CD4-positive, alpha-beta memory T cell (primary cell): ENCODE measurements around the gene NAALADL2. TPM values are rescaled to one million over a fixed set of nuclear protein-coding genes. Genes with fewer than 3 reads are reported as not detected.

Source experiments
- CTCF ChIA-PET: fragments of 350-600 bp; sonication (Branson Sonifier 250); formaldehyde crosslinking; loops from one replicate; lab custom pipeline; 2021; ENCODE audit warnings: inconsistent platforms; ENCODE audit not compliant: partially characterized antibody; lab: Charles Lee
- POLR2A ChIA-PET: fragments of 350-600 bp; sonication (Branson Sonifier 250); formaldehyde crosslinking; loops from one replicate; lab custom pipeline; 2021; ENCODE audit not compliant: partially characterized antibody; lab: Charles Lee
- DNase-seq, 5 donors: peaks; one replicate each; pipeline versions ENCODE4 v3.0.0 to v3.0.0-alpha.2; 2020 to 2022; ENCODE audit warnings: mixed read lengths in 1 of 5
- H3K27ac ChIP-seq: one replicate; pipeline ENCODE4 v1.7.0; 2013; ENCODE audit warnings: low read depth, low read length
- H3K27me3 ChIP-seq: 2 replicates; pipeline ENCODE4 v1.7.0; 2013; ENCODE audit warnings: mild to moderate bottlenecking, low read length, moderate library complexity; ENCODE audit not compliant: insufficient read depth
- H3K36me3 ChIP-seq: 2 replicates; pipeline ENCODE4 v1.7.0; 2013; ENCODE audit warnings: mild to moderate bottlenecking, low read length, moderate library complexity; ENCODE audit not compliant: insufficient read depth
- H3K4me1 ChIP-seq: 2 replicates; pipeline ENCODE4 v1.7.0; 2013; ENCODE audit warnings: mild to moderate bottlenecking, low read length, moderate library complexity; ENCODE audit not compliant: insufficient read depth
- H3K4me3 ChIP-seq, 2 donors: one replicate each; pipeline ENCODE4 v1.7.0; 2013; ENCODE audit warnings: low read length in 2 of 2, mild to moderate bottlenecking in 1 of 2
- H3K9me3 ChIP-seq, 2 donors: one replicate each; pipeline ENCODE4 v1.7.0; 2013; ENCODE audit warnings: low read length in 2 of 2, control low read depth in 1 of 2; ENCODE audit not compliant: control insufficient read depth in 1 of 2
- H3K27ac Mint-ChIP-seq, 7 donors: one replicate each; pipeline ENCODE4 v1.8.0; 2020 to 2021; ENCODE audit warnings: mixed read lengths in 7 of 7, mild to moderate bottlenecking in 6 of 7, inconsistent platforms in 3 of 7, moderate library complexity in 3 of 7
- H3K27me3 Mint-ChIP-seq, 2 donors: one replicate each; pipeline ENCODE4 v1.8.0; 2020 to 2021; ENCODE audit warnings: mixed read lengths in 2 of 2
- H3K36me3 Mint-ChIP-seq, 2 donors: one replicate each; pipeline ENCODE4 v1.8.0; 2020 to 2021; ENCODE audit warnings: mixed read lengths in 2 of 2, inconsistent platforms in 1 of 2, mild to moderate bottlenecking in 1 of 2
- H3K4me1 Mint-ChIP-seq, 4 donors: one replicate each; pipeline ENCODE4 v1.8.0; 2020 to 2021; ENCODE audit warnings: mixed read lengths in 4 of 4, mild to moderate bottlenecking in 1 of 4
- H3K4me3 Mint-ChIP-seq, 8 donors: one replicate each; pipeline ENCODE4 v1.8.0; 2020 to 2021; ENCODE audit warnings: mixed read lengths in 8 of 8, mild to moderate bottlenecking in 7 of 8, moderate library complexity in 6 of 8, inconsistent platforms in 3 of 8
- H3K9me3 Mint-ChIP-seq, 8 donors: one replicate each; pipeline ENCODE4 v1.8.0; 2020 to 2021; ENCODE audit warnings: mixed read lengths in 8 of 8, mild to moderate bottlenecking in 5 of 8, inconsistent platforms in 3 of 8, moderate library complexity in 1 of 8
- intact Hi-C: fragments of 100-400 bp; cut with micrococcal nuclease; formaldehyde crosslinking; loops from one replicate; pipeline ENCODE4 v1.15.1; 2023
- polyA plus RNA-seq, 2 donors: library from polyadenylated mRNA; unstranded; fragments of 300-500 nt; fragmentation: Illumina TruSeq; gene quantifications; one replicate each; pipeline ENCODE4 v1.2.3, GENCODE V29; 2021
- total RNA-seq, 2 experiments: library from RNA; stranded (reverse); gene quantifications; one replicate each; pipeline ENCODE4 v1.2.3, GENCODE V29; 2021

Gene NAALADL2
- total and polyA plus RNA-seq, 4 experiments from 2014 or later = not detected

GRCh38 chr3:175664911-175665310 is 805.8 kb downstream of the NAALADL2 start:
- H3K4me1 ChIP-seq = no peaks in the 10 kb centered on the region
- Mint-ChIP-seq H3K36me3 (no peaks in the 10 kb centered on the region), H3K27me3 (no peaks in the 10 kb centered on the region), H3K27ac (no peak overlapping the region), H3K4me3 (no peak overlapping the region), H3K4me1 (no peaks in the 10 kb centered on the region), H3K9me3 (peaks cover 0 to 7% (median 2%) of the 10 kb centered on the region in 8 donors)
- no peaks in the 10 kb centered on the region for H3K9me3 ChIP-seq
- H3K36me3 ChIP-seq = no peaks in the 10 kb centered on the region
- intact Hi-C loops = no loop called here
- no peak overlapping the region for H3K4me3 ChIP-seq
- no peak overlapping the region for H3K27ac ChIP-seq
- ChIA-PET CTCF (no interaction called here), POLR2A (no interaction called here)
- DNase-seq = no peak
- H3K27me3 ChIP-seq = no peaks in the 10 kb centered on the region

DNA sequence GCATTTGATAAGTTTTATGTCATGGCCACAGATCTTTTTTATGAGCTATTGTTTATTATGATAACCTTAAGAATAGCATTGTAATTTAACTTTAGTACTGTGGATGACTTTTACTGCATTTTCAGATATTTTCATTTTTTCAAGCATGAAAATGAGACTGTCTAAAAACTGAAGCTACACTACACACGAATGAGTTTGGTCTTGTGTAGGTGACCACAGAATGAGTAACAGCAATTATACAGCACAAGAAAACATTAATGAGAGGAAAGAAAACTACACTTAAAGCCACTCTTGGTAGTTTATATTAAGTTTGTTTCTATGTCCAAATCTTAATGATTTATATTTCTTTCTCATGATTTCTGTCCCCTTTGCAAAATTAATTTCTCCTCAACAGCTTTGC is 809.2 kb downstream of the NAALADL2 start:
- ChIA-PET CTCF (no interaction called here), POLR2A (no interaction called here)
- Mint-ChIP-seq H3K4me3 (no peak overlapping the region), H3K27ac (no peak overlapping the region), H3K27me3 (no peaks in the 10 kb centered on the region), H3K4me1 (no peaks in the 10 kb centered on the region), H3K36me3 (no peaks in the 10 kb centered on the region), H3K9me3 (peaks cover 0 to 7% (median under 1%) of the 10 kb centered on the region in 8 donors)
- Histone ChIP-seq H3K4me3 (no peak overlapping the region), H3K36me3 (no peaks in the 10 kb centered on the region), H3K9me3 (no peaks in the 10 kb centered on the region), H3K4me1 (no peaks in the 10 kb centered on the region), H3K27ac (no peak overlapping the region), H3K27me3 (no peaks in the 10 kb centered on the region)
- DNase-seq = no peak
- intact Hi-C loops = no loop called here

- CTCF ChIA-PET = no interaction called here
- DNase-seq = no peak
- intact Hi-C loops = no loop called here
- Histone ChIP-seq H3K27ac (no peak overlapping the region), H3K4me3 (no peak overlapping the region), H3K9me3 (no peaks in the 10 kb centered on the region), H3K4me1 (no peaks in the 10 kb centered on the region), H3K27me3 (no peaks in the 10 kb centered on the region), H3K36me3 (no peaks in the 10 kb centered on the region)
- Mint-ChIP-seq H3K27ac (no peak overlapping the region), H3K4me1 (no peaks in the 10 kb centered on the region), H3K4me3 (no peak overlapping the region), H3K27me3 (no peaks in the 10 kb centered on the region), H3K36me3 (no peaks in the 10 kb centered on the region), H3K9me3 (peaks cover 0 to 4% (median 0%) of the 10 kb centered on the region in 8 donors)
- POLR2A ChIA-PET = no interaction called here
Observed at GRCh38 chr3:175670557-175670956, 811.4 kb downstream of the NAALADL2 start.

- H3K4me1 ChIP-seq = no peaks in the 10 kb centered on the region
- Mint-ChIP-seq H3K4me1 (no peaks in the 10 kb centered on the region), H3K4me3 (no peak overlapping the region), H3K27me3 (no peaks in the 10 kb centered on the region), H3K36me3 (no peaks in the 10 kb centered on the region), H3K9me3 (peaks cover 0 to 7% (median 2%) of the 10 kb centered on the region in 8 donors), H3K27ac (no peak overlapping the region)
- CTCF ChIA-PET = no interaction called here
- intact Hi-C loops = no loop called here
- no peaks in the 10 kb centered on the region for H3K36me3 ChIP-seq
- POLR2A ChIA-PET = no interaction called here
- H3K27ac ChIP-seq = no peak overlapping the region
- no peak overlapping the region for H3K4me3 ChIP-seq
- DNase-seq = no peak
- no peaks in the 10 kb centered on the region for H3K27me3 ChIP-seq
- H3K9me3 ChIP-seq = no peaks in the 10 kb centered on the region
Observed at GRCh38 chr3:175672119-175672689, 813.1 kb downstream of the NAALADL2 start.

- CTCF ChIA-PET = interaction anchor here (1.9 kb wide), 1 partner anchor 24 kb away, joined by 4 read pairs; no protein-coding TSS in a partner anchor
- Mint-ChIP-seq H3K36me3 (no peaks in the 10 kb centered on the region), H3K9me3 (peaks cover 0 to 12% (median 3%) of the 10 kb centered on the region in 8 donors), H3K4me1 (no peaks in the 10 kb centered on the region), H3K27ac (no peak overlapping the region), H3K4me3 (no peak overlapping the region), H3K27me3 (no peaks in the 10 kb centered on the region)
- no peak for DNase-seq
- Histone ChIP-seq H3K4me1 (no peaks in the 10 kb centered on the region), H3K4me3 (no peak overlapping the region), H3K27me3 (no peaks in the 10 kb centered on the region), H3K9me3 (no peaks in the 10 kb centered on the region), H3K36me3 (no peaks in the 10 kb centered on the region), H3K27ac (no peak overlapping the region)
- POLR2A ChIA-PET = no interaction called here
- intact Hi-C loops = no loop called here
Observed at GRCh38 chr3:175679568-175679967, 820.4 kb downstream of the NAALADL2 start.

GRCh38 chr3:175692256-175692655 is 833.1 kb downstream of the NAALADL2 start:
- H3K9me3 ChIP-seq = no peaks in the 10 kb centered on the region
- no peaks in the 10 kb centered on the region for H3K27me3 ChIP-seq
- H3K4me1 Mint-ChIP-seq = no peaks in the 10 kb centered on the region
- H3K4me3 Mint-ChIP-seq = no peak overlapping the region
- CTCF ChIA-PET = no interaction called here
- POLR2A ChIA-PET = no interaction called here
- no peaks in the 10 kb centered on the region for H3K27me3 Mint-ChIP-seq
- no peak overlapping the region for H3K27ac Mint-ChIP-seq
- no peaks in the 10 kb centered on the region for H3K4me1 ChIP-seq
- no peak for DNase-seq
- H3K4me3 ChIP-seq = no peak overlapping the region
- intact Hi-C loops = no loop called here
- peaks cover 0 to 6% (median 3%) of the 10 kb centered on the region in 8 donors for H3K9me3 Mint-ChIP-seq
- no peaks in the 10 kb centered on the region for H3K36me3 ChIP-seq
- no peak overlapping the region for H3K27ac ChIP-seq
- H3K36me3 Mint-ChIP-seq = no peaks in the 10 kb centered on the region

GRCh38 chr3:175695251-175695650 is 836.1 kb downstream of the NAALADL2 start:
- Histone ChIP-seq H3K36me3 (no peaks in the 10 kb centered on the region), H3K9me3 (no peaks in the 10 kb centered on the region), H3K27ac (no peak overlapping the region), H3K4me1 (no peaks in the 10 kb centered on the region), H3K4me3 (no peak overlapping the region), H3K27me3 (no peaks in the 10 kb centered on the region)
- CTCF ChIA-PET = no interaction called here
- Mint-ChIP-seq H3K4me3 (no peak overlapping the region), H3K27ac (no peak overlapping the region), H3K36me3 (no peaks in the 10 kb centered on the region), H3K9me3 (peaks cover 0 to 7% (median under 1%) of the 10 kb centered on the region in 8 donors), H3K4me1 (no peaks in the 10 kb centered on the region), H3K27me3 (no peaks in the 10 kb centered on the region)
- POLR2A ChIA-PET = no interaction called here
- intact Hi-C loops = no loop called here
- no peak for DNase-seq
